ENCODE measurements around the gene RASGEF1C.

RASGEF1C gene

DNA sequence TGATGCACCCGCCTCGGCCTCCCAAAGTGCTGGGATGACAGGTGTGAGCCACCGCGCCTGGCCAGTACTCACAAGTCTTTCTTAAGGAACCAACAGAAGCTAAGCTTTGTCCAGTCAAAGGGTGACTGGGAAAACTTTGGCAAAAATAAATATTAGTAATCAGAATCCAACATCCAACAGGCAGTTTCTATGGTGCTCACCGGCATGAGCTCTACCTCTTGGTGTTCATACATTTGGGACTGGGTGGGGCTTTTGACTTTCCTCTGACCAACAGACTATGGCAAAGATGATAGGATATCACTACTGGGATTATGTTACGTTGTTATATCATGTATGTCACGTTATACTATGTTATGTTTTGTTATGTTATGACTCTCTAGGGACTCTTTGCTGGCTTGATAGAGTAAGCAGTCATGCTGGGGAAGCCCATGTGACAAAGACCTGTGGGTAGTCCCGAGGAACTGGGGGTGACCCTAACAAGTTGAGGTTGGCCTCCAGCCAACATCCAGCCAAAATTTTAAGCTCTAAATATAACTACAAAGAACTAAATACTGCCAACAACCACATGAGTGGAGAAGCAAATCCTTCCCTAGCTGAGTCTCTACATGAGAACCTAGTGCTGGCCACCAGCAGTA is 6.0 kb downstream of the RASGEF1C start:
- TF ChIP-seq TAF1 (IDR thresholded peaks at IDR 0.05; ENCODE audit: borderline replicate concordance, insufficient read depth, low read length) (no peak), FOXP2 (optimal IDR thresholded peaks at IDR 0.05; ENCODE audit: borderline replicate concordance, extremely low read depth, extremely low read length, insufficient read depth) (no peak), POLR2AphosphoS5 (IDR thresholded peaks at IDR 0.05; ENCODE audit: low read depth, low read length) (no peak), SIN3A (IDR thresholded peaks at IDR 0.05; ENCODE audit: borderline replicate concordance, insufficient read depth, low read length) (no peak)
- TF ChIP-seq, protein P1, sequence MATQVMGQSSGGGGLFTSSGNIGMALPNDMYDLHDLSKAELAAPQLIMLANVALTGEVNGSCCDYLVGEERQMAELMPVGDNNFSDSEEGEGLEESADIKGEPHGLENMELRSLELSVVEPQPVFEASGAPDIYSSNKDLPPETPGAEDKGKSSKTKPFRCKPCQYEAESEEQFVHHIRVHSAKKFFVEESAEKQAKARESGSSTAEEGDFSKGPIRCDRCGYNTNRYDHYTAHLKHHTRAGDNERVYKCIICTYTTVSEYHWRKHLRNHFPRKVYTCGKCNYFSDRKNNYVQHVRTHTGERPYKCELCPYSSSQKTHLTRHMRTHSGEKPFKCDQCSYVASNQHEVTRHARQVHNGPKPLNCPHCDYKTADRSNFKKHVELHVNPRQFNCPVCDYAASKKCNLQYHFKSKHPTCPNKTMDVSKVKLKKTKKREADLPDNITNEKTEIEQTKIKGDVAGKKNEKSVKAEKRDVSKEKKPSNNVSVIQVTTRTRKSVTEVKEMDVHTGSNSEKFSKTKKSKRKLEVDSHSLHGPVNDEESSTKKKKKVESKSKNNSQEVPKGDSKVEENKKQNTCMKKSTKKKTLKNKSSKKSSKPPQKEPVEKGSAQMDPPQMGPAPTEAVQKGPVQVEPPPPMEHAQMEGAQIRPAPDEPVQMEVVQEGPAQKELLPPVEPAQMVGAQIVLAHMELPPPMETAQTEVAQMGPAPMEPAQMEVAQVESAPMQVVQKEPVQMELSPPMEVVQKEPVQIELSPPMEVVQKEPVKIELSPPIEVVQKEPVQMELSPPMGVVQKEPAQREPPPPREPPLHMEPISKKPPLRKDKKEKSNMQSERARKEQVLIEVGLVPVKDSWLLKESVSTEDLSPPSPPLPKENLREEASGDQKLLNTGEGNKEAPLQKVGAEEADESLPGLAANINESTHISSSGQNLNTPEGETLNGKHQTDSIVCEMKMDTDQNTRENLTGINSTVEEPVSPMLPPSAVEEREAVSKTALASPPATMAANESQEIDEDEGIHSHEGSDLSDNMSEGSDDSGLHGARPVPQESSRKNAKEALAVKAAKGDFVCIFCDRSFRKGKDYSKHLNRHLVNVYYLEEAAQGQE (IDR thresholded peaks at IDR 0.05; ENCODE audit: insufficient read depth in 1 of 2, low read depth in 2 of 2, low read length in 2 of 2), result no peak

DNA sequence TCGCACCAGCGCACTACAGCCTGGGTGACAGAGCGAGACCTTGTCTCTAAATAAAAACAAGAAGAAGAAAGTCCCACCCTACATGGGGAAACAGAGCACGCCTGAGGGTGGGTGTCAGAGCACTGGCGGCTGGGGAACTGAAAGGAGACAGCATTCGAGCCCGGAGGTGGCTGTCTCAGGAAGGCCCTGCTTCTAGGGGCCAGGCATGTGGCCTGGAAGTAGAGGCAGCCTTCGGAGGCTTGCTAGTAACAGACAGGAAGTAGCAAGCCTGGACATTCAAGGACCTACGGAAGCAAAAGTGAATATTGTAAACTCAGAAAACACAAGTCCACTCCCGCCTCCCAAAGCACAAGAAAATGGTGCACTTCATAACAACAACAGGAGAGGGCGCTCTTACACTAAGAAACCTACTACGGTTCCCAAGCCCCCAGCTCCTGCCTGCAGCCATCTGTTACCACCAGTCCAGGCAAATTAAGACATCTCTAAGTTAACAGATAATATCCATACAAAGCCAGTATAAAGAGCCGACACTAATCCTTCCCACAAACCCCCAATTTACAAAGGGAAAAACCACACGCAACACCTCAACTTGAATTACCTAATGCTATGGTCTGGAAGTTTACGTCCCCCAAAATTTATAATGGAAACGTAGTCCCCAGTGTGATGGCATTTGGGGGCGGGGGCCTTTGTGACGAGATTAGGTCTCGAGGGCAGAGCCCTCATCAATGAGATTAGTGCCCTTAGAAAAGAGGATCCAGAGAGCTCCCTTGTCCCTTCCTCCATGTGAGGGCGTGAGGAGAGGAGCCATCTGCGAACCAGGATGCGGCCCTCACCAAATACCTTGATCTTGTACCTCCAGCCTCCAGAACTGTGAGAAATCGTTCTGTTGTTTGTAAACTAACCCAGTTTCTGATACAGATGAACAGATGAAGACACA is 7.7 kb downstream of the RASGEF1C start:
- TF ChIP-seq POLR2AphosphoS5 (IDR thresholded peaks at IDR 0.05; ENCODE audit: low read depth, low read length) (no peak), TAF1 (IDR thresholded peaks at IDR 0.05; ENCODE audit: borderline replicate concordance, insufficient read depth, low read length) (no peak), SIN3A (IDR thresholded peaks at IDR 0.05; ENCODE audit: borderline replicate concordance, insufficient read depth, low read length) (no peak), FOXP2 (optimal IDR thresholded peaks at IDR 0.05; ENCODE audit: borderline replicate concordance, extremely low read depth, extremely low read length, insufficient read depth) (no peak)
- TF ChIP-seq, protein P1 (IDR thresholded peaks at IDR 0.05; ENCODE audit: insufficient read depth in 1 of 2, low read depth in 2 of 2, low read length in 2 of 2), result no peak

GRCh38 chr5:180199390-180199789 is 9.6 kb downstream of the RASGEF1C start:
- TF ChIP-seq FOXP2 (optimal IDR thresholded peaks at IDR 0.05; ENCODE audit: borderline replicate concordance, extremely low read depth, extremely low read length, insufficient read depth) (no peak), TAF1 (IDR thresholded peaks at IDR 0.05; ENCODE audit: borderline replicate concordance, insufficient read depth, low read length) (no peak), SIN3A (IDR thresholded peaks at IDR 0.05; ENCODE audit: borderline replicate concordance, insufficient read depth, low read length) (no peak), POLR2AphosphoS5 (IDR thresholded peaks at IDR 0.05; ENCODE audit: low read depth, low read length) (no peak)
- TF ChIP-seq, protein P1 (IDR thresholded peaks at IDR 0.05; ENCODE audit: insufficient read depth in 1 of 2, low read depth in 2 of 2, low read length in 2 of 2), result no peak

DNA sequence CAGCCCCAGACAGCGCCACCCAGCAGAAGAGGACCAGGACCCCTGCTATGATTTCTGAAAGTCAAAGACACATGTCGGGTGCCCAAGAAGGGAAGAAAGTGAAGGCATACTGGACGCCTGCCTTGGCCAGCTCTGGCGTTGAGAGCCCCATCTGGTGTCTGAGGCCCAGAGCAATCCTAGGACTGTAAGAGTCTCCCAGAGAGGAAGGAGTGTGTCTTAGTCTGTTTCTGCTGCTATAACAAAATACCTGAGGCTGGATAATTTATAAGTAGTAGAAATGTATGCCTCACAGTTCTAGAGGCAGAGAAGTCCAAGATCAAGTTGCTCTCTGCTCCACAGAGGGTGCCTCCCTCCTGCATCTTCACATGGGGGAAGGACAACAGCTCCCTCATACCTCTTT is 10.8 kb downstream of the RASGEF1C start:
- TF ChIP-seq, protein P1 (IDR thresholded peaks at IDR 0.05; ENCODE audit: insufficient read depth in 1 of 2, low read depth in 2 of 2, low read length in 2 of 2), result no peak
- TF ChIP-seq FOXP2 (optimal IDR thresholded peaks at IDR 0.05; ENCODE audit: borderline replicate concordance, extremely low read depth, extremely low read length, insufficient read depth), result no peak
- no peak for TF ChIP-seq POLR2AphosphoS5 (IDR thresholded peaks at IDR 0.05; ENCODE audit: low read depth, low read length)
- TF ChIP-seq TAF1 (IDR thresholded peaks at IDR 0.05; ENCODE audit: borderline replicate concordance, insufficient read depth, low read length), result no peak
- no peak for TF ChIP-seq SIN3A (IDR thresholded peaks at IDR 0.05; ENCODE audit: borderline replicate concordance, insufficient read depth, low read length)

Data from PFSK-1 (cell line).